Ectodermal cell (in vitro differentiated cells): Measurements from ENCODE around the gene PAX2.

Experiments used
- H3K27ac ChIP-seq: 2 replicates; pipeline ENCODE4 v1.7.0; 2013; ENCODE audit warnings: mild to moderate bottlenecking, low read depth, low read length; ENCODE audit not compliant: insufficient read depth, poor library complexity, severe bottlenecking
- H3K27me3 ChIP-seq: 2 replicates; pipeline ENCODE4 v1.7.0; 2013; ENCODE audit warnings: mild to moderate bottlenecking, low read length; ENCODE audit not compliant: insufficient read depth, control insufficient read depth, poor library complexity, severe bottlenecking
- H3K36me3 ChIP-seq: one replicate; pipeline ENCODE4 v1.7.0; 2013; ENCODE audit warnings: low read length; ENCODE audit not compliant: control insufficient read depth, insufficient read depth
- H3K4me1 ChIP-seq: one replicate; pipeline ENCODE4 v1.7.0; 2013; ENCODE audit warnings: low read length; ENCODE audit not compliant: control insufficient read depth, insufficient read depth
- H3K4me3 ChIP-seq: 2 replicates; pipeline ENCODE4 v1.7.0; 2013; ENCODE audit warnings: low read depth, low read length, control low read depth; ENCODE audit not compliant: insufficient read depth
- H3K9me3 ChIP-seq: 2 replicates; pipeline ENCODE4 v1.7.0; 2013; ENCODE audit warnings: mild to moderate bottlenecking, low read length, moderate library complexity; ENCODE audit not compliant: control insufficient read depth
- WGBS, 2 experiments: methylation state at CpG; one replicate each; pipeline ENCODE4 v1.1.7; 2013; ENCODE audit warnings: missing lambda C conversion rate in 2 of 2; 5-methylcytosine and 5-hydroxymethylcytosine counted together

The PAX2 gene

GRCh38 chr10:100733329-100733728 is 12.1 kb upstream of the PAX2 start:
- H3K9me3 ChIP-seq = no peaks in the 10 kb centered on the region
- H3K4me1 ChIP-seq = peaks cover 35% of the 10 kb centered on the region
- H3K36me3 ChIP-seq = no peaks in the 10 kb centered on the region
- WGBS, 2 experiments = 38 to 50% methylated on average over 6 of the region's 6 CpGs
- no peak overlapping the region for H3K27ac ChIP-seq
- no peak overlapping the region for H3K4me3 ChIP-seq
- H3K27me3 ChIP-seq = peaks cover 100% of the 10 kb centered on the region

DNA sequence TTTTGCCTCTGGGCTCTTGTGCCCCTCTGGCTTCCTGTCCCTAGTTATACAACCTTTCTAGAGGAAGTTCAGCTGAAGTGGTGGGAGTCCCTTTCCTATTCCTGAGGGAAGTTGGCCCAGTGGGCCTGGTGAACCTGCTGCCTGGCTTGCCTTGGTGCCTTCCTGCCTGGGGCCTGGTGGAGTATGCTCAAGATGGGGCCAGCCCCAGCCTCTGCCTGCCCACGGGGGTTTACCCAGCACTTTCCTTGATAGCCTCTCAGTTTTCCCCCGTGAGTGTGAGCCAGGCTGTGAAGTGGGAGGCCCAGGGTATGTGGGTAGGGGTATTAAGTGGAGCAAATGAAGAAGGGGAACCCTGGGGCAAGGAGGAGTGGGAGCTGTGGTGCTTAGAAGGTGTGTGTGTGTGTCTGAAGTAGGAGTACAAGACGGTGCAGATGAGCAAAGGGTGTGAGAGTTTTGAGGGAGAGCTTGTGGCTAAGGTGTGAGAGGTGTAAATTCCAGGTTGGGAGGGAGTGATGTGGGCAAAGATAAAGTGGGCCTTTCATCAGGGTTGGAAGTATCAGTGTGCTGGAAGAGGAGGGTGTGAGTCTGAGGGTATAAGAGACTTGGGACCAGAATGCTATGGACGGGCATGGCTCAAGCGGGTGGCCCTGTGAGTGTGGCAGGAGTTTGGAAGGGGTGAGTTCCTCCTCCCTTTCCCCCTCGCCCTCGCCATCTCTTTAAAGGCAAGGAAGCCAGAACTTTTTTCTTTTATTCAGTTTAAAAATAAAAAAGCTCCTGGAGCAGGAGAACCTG is 10.9 kb upstream of the PAX2 start:
- Histone ChIP-seq H3K27ac (no peak overlapping the region), H3K4me3 (no peak overlapping the region), H3K36me3 (no peaks in the 10 kb centered on the region), H3K9me3 (no peaks in the 10 kb centered on the region), H3K4me1 (peaks cover 42% of the 10 kb centered on the region), H3K27me3 (peaks cover 100% of the 10 kb centered on the region)
- WGBS, 2 experiments = 6 to 25% methylated on average over 6 to 7 of the region's 7 CpGs

DNA sequence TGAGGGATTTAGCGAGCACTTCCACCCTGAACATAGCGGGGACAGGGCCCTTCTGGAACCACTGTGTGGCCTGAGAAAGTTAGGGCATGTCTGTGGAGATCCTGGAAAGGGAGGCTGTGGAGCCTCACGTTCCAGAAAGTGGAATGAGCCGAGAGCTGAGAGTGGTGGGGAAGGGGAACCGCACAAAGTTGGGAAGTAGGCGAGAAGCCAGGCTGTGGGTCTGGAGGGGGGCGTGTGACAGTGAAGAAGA is 10.4 kb upstream of the PAX2 start:
- Histone ChIP-seq H3K27me3 (peaks cover 100% of the 10 kb centered on the region), H3K4me1 (peaks cover 39% of the 10 kb centered on the region), H3K4me3 (no peak overlapping the region), H3K27ac (no peak overlapping the region), H3K36me3 (no peaks in the 10 kb centered on the region), H3K9me3 (no peaks in the 10 kb centered on the region)
- WGBS, 2 experiments = 6 to 8% methylated on average over 7 of the region's 7 CpGs

- Histone ChIP-seq H3K4me3 (no peak overlapping the region), H3K27ac (no peak overlapping the region), H3K4me1 (peaks cover 34% of the 10 kb centered on the region), H3K36me3 (no peaks in the 10 kb centered on the region), H3K9me3 (no peaks in the 10 kb centered on the region), H3K27me3 (peaks cover 100% of the 10 kb centered on the region)
- WGBS, 2 experiments = 1 to 2% methylated on average over 73 of the region's 73 CpGs
Observed at GRCh38 chr10:100735337-100736143, 9.8 kb upstream of the PAX2 start.

DNA sequence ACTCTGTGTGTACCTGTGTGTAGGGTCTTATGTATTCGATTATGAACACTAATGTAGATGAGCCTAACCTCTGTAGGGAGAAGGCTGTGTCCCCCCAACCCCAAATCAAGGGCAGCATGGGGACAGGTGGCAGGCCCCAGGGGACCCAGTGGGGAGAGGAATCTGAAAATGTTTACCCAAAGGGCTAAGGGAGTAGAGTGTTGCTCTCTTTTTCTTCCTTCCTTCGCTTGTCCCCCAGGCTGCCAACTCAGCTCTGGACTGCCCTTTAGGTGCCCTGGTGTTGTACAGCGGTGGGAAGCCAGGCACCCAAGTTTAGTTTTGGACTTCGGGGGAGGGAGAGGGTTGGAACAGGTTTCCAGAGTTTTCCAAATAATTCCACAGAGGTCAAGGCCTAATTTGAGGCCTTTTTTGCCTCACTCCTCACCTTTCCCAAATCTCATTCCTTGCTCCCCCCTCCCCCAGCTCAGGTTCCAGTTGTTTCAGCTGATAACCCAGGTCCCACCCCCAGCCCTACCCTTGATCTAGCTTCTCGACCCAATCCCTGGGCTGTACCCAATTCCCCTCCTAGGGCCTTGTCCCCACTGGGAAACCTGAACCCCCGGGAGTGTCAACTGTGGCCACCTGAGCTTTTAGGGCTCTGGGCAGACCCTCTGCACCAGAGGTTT is 9.1 kb upstream of the PAX2 start:
- H3K4me3 ChIP-seq = no peak overlapping the region
- H3K4me1 ChIP-seq = peaks cover 31% of the 10 kb centered on the region
- H3K27ac ChIP-seq = no peak overlapping the region
- no peaks in the 10 kb centered on the region for H3K9me3 ChIP-seq
- H3K27me3 ChIP-seq = peaks cover 100% of the 10 kb centered on the region
- WGBS, 2 experiments = 16 to 22% methylated on average over 6 of the region's 6 CpGs
- no peaks in the 10 kb centered on the region for H3K36me3 ChIP-seq

GRCh38 chr10:100736809-100737354 is 8.5 kb upstream of the PAX2 start:
- H3K4me3 ChIP-seq = peak overlapping the region; percentile 5
- H3K9me3 ChIP-seq = no peaks in the 10 kb centered on the region
- H3K27ac ChIP-seq = no peak overlapping the region
- H3K27me3 ChIP-seq = peaks cover 100% of the 10 kb centered on the region
- H3K4me1 ChIP-seq = peaks cover 35% of the 10 kb centered on the region
- H3K36me3 ChIP-seq = no peaks in the 10 kb centered on the region
- WGBS, 2 experiments = 6 to 11% methylated on average over 7 of the region's 7 CpGs

- Histone ChIP-seq H3K27me3 (peaks cover 100% of the 10 kb centered on the region), H3K4me3 (peak overlapping the region; percentile 5), H3K9me3 (no peaks in the 10 kb centered on the region), H3K4me1 (peaks cover 37% of the 10 kb centered on the region), H3K27ac (no peak overlapping the region), H3K36me3 (no peaks in the 10 kb centered on the region)
- WGBS, 2 experiments = 0 to 1% methylated on average over 51 of the region's 51 CpGs
Observed at GRCh38 chr10:100737355-100738054, 7.9 kb upstream of the PAX2 start.

DNA sequence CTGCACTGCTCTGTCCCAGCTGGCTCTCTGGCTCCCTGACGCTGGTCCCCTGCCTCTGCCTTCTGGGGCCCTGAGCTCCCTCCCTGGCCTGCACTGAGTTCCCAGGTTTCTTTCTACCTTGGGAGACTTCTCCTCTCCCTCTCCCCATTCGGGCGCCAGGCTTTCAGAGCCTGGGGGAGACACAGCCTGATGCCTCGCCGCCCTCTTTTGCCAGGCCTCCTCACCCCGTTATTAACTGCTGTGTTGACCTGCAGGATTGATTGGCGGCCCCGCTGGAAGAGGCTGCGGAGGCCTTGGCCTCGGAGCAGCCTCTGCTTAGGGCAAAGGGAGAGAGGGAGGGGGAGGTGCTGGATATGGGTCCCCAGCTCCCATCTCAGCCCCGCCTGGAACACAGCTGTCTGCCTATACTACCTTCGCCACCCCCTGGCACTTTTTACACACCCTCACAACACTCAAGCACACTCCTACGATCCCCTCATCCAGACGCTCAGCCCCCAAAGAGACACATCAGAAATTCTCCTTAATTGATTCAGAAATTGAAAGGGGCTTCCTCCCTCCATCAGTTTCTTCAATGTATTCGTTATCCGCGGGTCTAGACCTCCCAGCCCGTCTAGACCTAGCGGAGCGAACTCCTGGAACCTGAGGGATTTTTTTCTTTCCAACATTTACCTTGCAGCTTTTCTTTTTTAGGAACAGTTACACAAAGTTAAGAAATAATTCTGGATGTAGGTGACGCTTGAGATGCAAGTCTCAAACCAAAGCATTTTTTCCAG is 7.1 kb upstream of the PAX2 start:
- Histone ChIP-seq H3K27ac (no peak overlapping the region), H3K4me1 (peaks cover 41% of the 10 kb centered on the region), H3K27me3 (peaks cover 100% of the 10 kb centered on the region), H3K36me3 (no peaks in the 10 kb centered on the region), H3K9me3 (no peaks in the 10 kb centered on the region), H3K4me3 (peak overlapping the region; percentile 32)
- 2 to 3% methylated on average over 21 of the region's 21 CpGs for WGBS, 2 experiments

DNA sequence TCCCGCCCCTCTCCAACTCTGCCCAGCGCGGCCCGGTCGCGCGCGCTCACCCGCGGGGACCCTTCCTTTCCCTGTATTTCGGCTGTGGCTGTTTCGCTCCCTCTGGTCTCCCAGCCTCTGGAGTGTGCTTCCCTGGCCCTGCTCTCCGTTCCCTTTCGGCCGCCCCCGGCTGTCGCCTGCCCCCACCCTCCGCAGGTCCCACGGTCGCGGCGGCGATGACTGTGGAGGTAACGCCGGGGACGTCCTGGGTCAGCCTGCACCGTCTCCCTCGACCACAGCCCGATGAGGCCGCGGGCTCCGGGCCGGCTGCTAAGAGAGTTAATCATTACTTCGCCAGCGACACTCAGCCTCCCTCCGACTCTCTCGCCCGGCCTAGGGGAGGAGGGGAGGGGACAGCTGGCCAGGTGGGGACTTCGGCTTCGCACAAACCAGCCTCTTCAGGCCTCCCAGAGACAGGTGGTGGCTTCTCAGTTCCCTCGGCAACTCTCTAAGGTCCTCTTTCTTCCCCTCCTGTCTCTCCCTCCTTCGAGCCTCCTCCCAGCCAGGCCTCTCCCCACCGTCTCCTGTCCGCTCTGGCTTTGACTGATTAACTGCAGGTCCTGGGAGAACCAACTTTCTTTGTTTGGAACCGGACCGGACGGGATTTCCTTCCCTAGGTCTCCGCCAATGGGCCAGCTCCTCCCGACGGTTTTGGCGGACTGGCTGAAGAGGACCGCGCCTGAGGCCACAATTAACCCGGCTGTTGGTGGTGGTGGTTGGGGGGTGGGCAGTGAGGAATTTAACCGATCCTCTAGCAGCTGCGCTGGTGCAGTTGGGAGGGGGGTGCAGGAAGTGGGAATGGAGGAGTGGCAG is 5.6 kb upstream of the PAX2 start:
- H3K27ac ChIP-seq = no peak overlapping the region
- peaks cover 53% of the 10 kb centered on the region for H3K4me1 ChIP-seq
- H3K4me3 ChIP-seq = peak overlapping the region; percentile 32
- H3K36me3 ChIP-seq = no peaks in the 10 kb centered on the region
- 0 to 1% methylated on average over 56 of the region's 56 CpGs for WGBS, 2 experiments
- H3K27me3 ChIP-seq = peaks cover 100% of the 10 kb centered on the region
- no peaks in the 10 kb centered on the region for H3K9me3 ChIP-seq
